Body of pancreas (tissue), 4 donors: ENCODE measurements around the gene ST3GAL4. TPM values are rescaled to one million over a fixed set of nuclear protein-coding genes. Genes with fewer than 3 reads are reported as not detected.
A peak's percentile ranks its signal among the peaks of the same experiment; 100 is the strongest.
"Not testable (repeated sequence)": the region's sequence is repeated elsewhere in the genome, so short reads cannot be mapped to it uniquely, and the experiment has no call there.

ENCODE experiments used
- ATAC-seq: fragments of 150-250 bp; one replicate; pipeline ENCODE4 v1.9.1; 2016
- DNase-seq, 4 donors: peaks; one replicate each; pipeline ENCODE4 v3.0.0-alpha.2; 2019
- H3K27ac ChIP-seq, 4 donors: fragments of 200-600 bp; sonication (generic); 1 replicate in 3 of 4; 2 replicates in 1 of 4; pipeline versions ENCODE4 v1.5.1 to v1.6.1; 2016 to 2019; ENCODE audit warnings: mild to moderate bottlenecking in 1 of 4, mixed read lengths in 1 of 4, moderate library complexity in 1 of 4
- H3K27me3 ChIP-seq, 2 donors: fragments of 200-600 bp; sonication (generic); one replicate each; pipeline ENCODE4 v1.6.0; 2016; ENCODE audit warnings: mild to moderate bottlenecking in 1 of 2
- H3K36me3 ChIP-seq, 2 donors: fragments of 200-600 bp; sonication (generic); replicated peaks in 1 of 2; 2 replicates each; pipeline ENCODE4 v1.5.1; 2016; ENCODE audit warnings: low read depth in 2 of 2; ENCODE audit not compliant: insufficient read depth in 1 of 2
- H3K4me1 ChIP-seq: fragments of 200-600 bp; sonication (generic); one replicate; pipeline ENCODE4 v1.6.0; 2016
- H3K4me3 ChIP-seq, 2 donors: fragments of 200-600 bp; sonication (generic); 1 replicate in 1 of 2; 2 replicates in 1 of 2; pipeline ENCODE4 v1.5.1; 2016 to 2019
- H3K9me3 ChIP-seq, 3 donors: fragments of 200-600 bp; sonication (generic); 1 replicate in 2 of 3; 2 replicates in 1 of 3; pipeline ENCODE4 v1.5.1; 2016
- POLR2A ChIP-seq, 3 donors: fragments of 450-650 bp; IDR thresholded peaks; one replicate each; pipeline ENCODE4 v1.6.1; 2016; ENCODE audit warnings: antibody characterized with exemption in 3 of 3, mild to moderate bottlenecking in 2 of 3
- WGBS, 2 donors: methylation state at CpG; one replicate each; pipeline ENCODE4 v1.1.5; 2017; 5-methylcytosine and 5-hydroxymethylcytosine counted together
- intact Hi-C: fragments of 100-400 bp; cut with DNase I; formaldehyde crosslinking; loops from one replicate; pipeline ENCODE4 v1.15.1; 2023
- total RNA-seq, 2 donors: library from RNA; depleted of rRNA; stranded (reverse); fragments of >200 nt; gene quantifications; one replicate each; pipeline ENCODE4 v1.1.0, GENCODE V29; 2016
- TF ChIP-seq, protein P1 (sequence below), 7 experiments: fragments of 450-650 bp in 4 of 7; fragments of 200-600 bp in 3 of 7; sonication (generic) in 3 of 7; IDR thresholded peaks; one replicate each; pipeline ENCODE4 v1.5.1; 2016 to 2019; ENCODE audit warnings: antibody characterized with exemption in 7 of 7

The ST3GAL4 gene
- total RNA-seq, 2 donors from 2014 or later: 7.5 to 14.8 TPM

DNA sequence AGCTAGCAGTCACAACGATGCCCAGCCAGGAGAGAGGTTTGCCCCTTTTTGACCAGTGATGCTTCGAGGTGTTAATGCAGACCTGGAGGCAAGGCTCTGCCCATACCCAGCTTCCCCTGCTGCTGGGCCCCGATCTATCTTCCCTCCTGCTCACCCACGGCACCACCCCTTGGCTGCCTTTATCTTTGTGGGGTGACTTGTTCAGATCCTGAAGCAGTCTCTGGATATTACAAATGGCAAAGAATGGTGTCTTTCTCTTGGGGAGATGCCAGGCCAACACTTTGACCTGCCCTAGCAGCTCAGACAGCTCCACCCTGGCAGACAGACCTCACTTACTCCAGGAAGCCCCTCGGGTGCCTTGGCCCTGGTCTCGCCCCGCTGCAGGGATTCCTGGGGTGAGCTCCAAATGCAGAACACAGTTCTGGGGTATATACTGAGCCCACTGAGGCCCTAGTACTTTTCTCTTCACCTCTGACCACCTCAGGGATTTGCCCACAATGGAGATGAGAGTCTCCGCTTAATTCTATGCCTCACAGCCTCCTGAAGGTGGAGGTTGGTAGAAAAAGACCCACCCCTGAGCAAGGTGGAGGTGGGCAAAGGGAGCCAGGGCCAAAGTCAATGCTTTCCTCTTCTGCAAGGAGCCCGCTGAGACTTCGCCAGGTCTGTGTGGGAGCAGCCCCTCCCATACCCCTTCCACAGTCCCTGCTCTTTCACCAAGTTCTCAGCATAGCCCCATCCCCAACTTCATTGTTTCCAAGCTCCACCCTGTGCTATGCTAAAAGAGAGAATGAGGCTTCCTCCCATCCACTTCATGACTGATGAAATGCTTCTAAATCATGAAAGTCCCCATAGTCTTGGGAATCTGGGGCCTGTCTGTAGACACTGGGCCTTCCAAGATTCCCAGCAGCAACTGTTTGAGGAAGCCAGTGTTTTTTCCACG lies 11.1 kb upstream of the ST3GAL4 start:
- no peaks in the 10 kb centered on the region for H3K27me3 ChIP-seq
- no peaks in the 10 kb centered on the region for H3K36me3 ChIP-seq
- H3K4me1 ChIP-seq: peaks cover 45% of the 10 kb centered on the region
- 87 to 88% methylated on average over 8 to 11 of the region's 11 CpGs for WGBS, 2 donors
- TF ChIP-seq POLR2A (IDR thresholded peaks at IDR 0.05): no peak
- TF ChIP-seq, protein P1, sequence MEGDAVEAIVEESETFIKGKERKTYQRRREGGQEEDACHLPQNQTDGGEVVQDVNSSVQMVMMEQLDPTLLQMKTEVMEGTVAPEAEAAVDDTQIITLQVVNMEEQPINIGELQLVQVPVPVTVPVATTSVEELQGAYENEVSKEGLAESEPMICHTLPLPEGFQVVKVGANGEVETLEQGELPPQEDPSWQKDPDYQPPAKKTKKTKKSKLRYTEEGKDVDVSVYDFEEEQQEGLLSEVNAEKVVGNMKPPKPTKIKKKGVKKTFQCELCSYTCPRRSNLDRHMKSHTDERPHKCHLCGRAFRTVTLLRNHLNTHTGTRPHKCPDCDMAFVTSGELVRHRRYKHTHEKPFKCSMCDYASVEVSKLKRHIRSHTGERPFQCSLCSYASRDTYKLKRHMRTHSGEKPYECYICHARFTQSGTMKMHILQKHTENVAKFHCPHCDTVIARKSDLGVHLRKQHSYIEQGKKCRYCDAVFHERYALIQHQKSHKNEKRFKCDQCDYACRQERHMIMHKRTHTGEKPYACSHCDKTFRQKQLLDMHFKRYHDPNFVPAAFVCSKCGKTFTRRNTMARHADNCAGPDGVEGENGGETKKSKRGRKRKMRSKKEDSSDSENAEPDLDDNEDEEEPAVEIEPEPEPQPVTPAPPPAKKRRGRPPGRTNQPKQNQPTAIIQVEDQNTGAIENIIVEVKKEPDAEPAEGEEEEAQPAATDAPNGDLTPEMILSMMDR (IDR thresholded peaks at IDR 0.05): no peak
- H3K4me3 ChIP-seq: no peak overlapping the region
- intact Hi-C loops: no loop called here
- no peak for DNase-seq
- ATAC-seq: no peak
- H3K9me3 ChIP-seq: no peaks in the 10 kb centered on the region
- H3K27ac ChIP-seq: peak overlapping the region in 3 of 4 donors; percentile 73 to 85 (median 83)

DNA sequence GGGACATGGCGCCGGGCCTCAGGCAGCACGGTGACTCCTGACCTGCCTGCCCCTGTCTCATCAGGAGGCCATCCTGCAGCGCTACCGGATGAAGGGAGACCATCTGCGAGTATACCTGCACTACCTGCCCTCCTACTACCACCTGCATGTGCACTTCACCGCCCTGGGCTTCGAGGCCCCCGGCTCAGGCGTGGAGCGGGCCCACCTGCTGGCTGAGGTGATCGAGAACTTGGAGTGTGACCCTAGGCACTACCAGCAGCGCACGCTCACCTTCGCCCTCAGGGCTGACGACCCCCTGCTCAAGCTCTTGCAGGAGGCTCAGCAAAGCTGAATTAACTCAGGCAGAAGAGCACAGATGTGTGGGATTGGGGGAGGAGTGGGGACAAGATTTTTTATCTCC lies 10.2 kb upstream of the ST3GAL4 start:
- no peaks in the 10 kb centered on the region for H3K27me3 ChIP-seq
- intact Hi-C loops: no loop called here
- H3K4me3 ChIP-seq: no peak overlapping the region
- H3K9me3 ChIP-seq: no peaks in the 10 kb centered on the region
- ATAC-seq: no peak
- H3K36me3 ChIP-seq: no peaks in the 10 kb centered on the region
- no peak for DNase-seq
- WGBS, 2 donors: 90 to 94% methylated on average over 4 to 16 of the region's 16 CpGs
- TF ChIP-seq, protein P1 (IDR thresholded peaks at IDR 0.05): no peak
- peak overlapping the region; percentile 46 to 85 (median 78) for H3K27ac ChIP-seq
- H3K4me1 ChIP-seq: peaks cover 36% of the 10 kb centered on the region

DNA sequence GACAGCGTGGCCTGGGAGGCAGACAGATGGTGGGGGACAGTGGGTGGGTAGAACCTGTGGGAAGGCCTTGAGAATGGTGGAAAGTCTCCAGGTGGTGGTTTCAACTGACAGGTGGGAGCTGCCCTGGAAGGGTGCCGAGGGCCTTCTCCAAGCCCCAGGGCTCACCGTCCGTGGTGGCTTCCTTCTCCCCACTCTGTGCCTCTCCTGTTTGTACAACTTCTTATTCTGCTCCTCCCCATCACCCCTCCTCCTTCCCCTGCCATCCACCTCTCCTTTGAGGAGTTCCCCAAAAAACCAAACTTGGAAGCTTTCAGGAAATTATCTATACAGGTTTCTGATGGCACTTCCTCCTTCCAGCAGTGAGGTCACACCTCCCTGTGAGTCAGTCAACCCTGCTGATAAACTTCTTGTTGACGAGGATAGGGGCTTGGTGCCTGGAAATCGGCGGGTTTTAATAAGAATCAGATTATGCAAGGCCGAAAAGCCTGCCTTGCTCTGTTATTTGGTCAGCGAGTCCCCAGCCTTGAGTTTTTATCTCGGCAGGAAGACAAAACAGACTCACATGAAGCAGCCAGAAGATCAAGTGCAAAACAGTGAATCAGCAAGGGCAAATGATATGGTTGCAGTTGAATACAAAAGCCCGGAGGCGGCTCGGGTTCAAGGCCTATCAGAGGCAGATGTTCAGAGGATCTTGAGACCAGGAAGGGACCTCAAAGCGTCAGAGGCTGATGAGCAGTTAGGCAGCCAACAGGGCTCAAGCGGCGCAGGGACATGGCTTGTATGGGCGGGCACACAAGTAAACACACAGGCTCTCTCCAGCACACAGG lies 9.5 kb upstream of the ST3GAL4 start:
- Histone ChIP-seq H3K36me3 (no peaks in the 10 kb centered on the region), H3K27me3 (no peaks in the 10 kb centered on the region), H3K4me3 (no peak overlapping the region), H3K9me3 (no peaks in the 10 kb centered on the region), H3K27ac (peak overlapping the region; percentile 46 to 85 (median 78)), H3K4me1 (peaks cover 38% of the 10 kb centered on the region)
- DNase-seq (peak; percentile 64 to 89 (median 72)), ATAC-seq (peak; percentile 89)
- 34 to 37% methylated on average over 16 to 17 of the region's 17 CpGs for WGBS, 2 donors
- intact Hi-C loops: no loop called here
- peak in 1 of 3 donors; percentile 12 for TF ChIP-seq POLR2A (IDR thresholded peaks at IDR 0.05)
- TF ChIP-seq, protein P1 (IDR thresholded peaks at IDR 0.05): no peak

GRCh38 chr11:126346586-126346940 lies 8.9 kb upstream of the ST3GAL4 start:
- H3K4me3 ChIP-seq: no peak overlapping the region
- H3K9me3 ChIP-seq: no peaks in the 10 kb centered on the region
- H3K27ac ChIP-seq: peak overlapping the region; percentile 46 to 85 (median 78)
- TF ChIP-seq, protein P1 (IDR thresholded peaks at IDR 0.05): no peak
- TF ChIP-seq POLR2A (IDR thresholded peaks at IDR 0.05): no peak
- ATAC-seq (no peak), DNase-seq (no peak)
- intact Hi-C loops: no loop called here
- H3K27me3 ChIP-seq: no peaks in the 10 kb centered on the region
- peaks cover 44% of the 10 kb centered on the region for H3K4me1 ChIP-seq
- no peaks in the 10 kb centered on the region for H3K36me3 ChIP-seq
- 91 to 100% methylated on average over 1 of the region's 1 CpG for WGBS, 2 donors

DNA sequence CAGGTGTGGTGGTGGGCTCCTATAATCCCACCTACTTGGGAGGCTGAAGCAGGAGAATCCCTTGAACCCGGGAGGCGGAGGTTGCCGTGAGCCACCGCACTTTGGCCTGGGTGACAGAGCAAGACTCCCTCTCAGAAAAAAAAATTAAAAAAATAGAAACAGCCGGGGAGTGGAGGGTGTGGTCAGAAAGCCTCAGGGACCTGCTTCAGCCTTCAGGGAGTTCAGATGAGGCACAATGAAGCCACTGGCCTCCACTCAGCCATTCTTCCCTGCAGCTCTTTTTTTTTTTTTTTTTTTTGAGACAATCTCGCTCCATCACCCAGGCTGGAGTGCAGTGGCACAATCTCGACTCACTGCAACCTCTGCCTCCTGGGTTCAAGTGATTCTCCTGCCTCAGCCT lies 8.5 kb upstream of the ST3GAL4 start:
- H3K27ac ChIP-seq: peak overlapping the region in 3 of 4 donors; percentile 73 to 85 (median 83)
- 85 to 94% methylated on average over 7 of the region's 7 CpGs for WGBS, 2 donors
- H3K9me3 ChIP-seq, H3K4me3 ChIP-seq, H3K27me3 ChIP-seq, intact Hi-C loops, ATAC-seq, H3K36me3 ChIP-seq, DNase-seq: not testable (repeated sequence)
- peaks cover 47% of the 10 kb centered on the region for H3K4me1 ChIP-seq
